Natural killer cell treated with Interleukin-12 subunit alpha and Interleukin-12 subunit beta and Interleukin-15 and Interleukin-18, amount 100 ng/mL, for 72 hours (primary cell): ENCODE results near the gene SPIN1. TPM values are rescaled to one million over a fixed set of nuclear protein-coding genes. Genes with fewer than 3 reads are reported as not detected.
"Not testable (repeated sequence)": the region's sequence is repeated elsewhere in the genome, so short reads cannot be mapped to it uniquely, and the experiment has no call there.

ENCODE experiments used
- ATAC-seq, 2 donors: fragments of 150-1000 bp; cut with Tn5 transposase in 1 of 2; sonication (Bioruptor Pico), chemical (Tn5 transposase) in 1 of 2; 2 replicates each; pipeline ENCODE4 v1.10.0; 2021
- DNase-seq: peaks from one replicate; pipeline ENCODE4 v3.0.0; 2022; ENCODE audit warnings: low spot score
- H3K27ac Mint-ChIP-seq, 2 donors: 1 replicate in 1 of 2; 2 replicates in 1 of 2; pipeline ENCODE4 v1.8.0; 2022; ENCODE audit warnings: mixed read lengths in 2 of 2, mild to moderate bottlenecking in 1 of 2, moderate library complexity in 1 of 2
- H3K27me3 Mint-ChIP-seq, 2 donors: 1 replicate in 1 of 2; 2 replicates in 1 of 2; pipeline ENCODE4 v1.8.0; 2022; ENCODE audit warnings: mixed read lengths in 2 of 2
- H3K36me3 Mint-ChIP-seq: one replicate; pipeline ENCODE4 v1.8.0; 2022; ENCODE audit warnings: mixed read lengths
- H3K4me1 Mint-ChIP-seq, 2 donors: 1 replicate in 1 of 2; 2 replicates in 1 of 2; pipeline ENCODE4 v1.8.0; 2022; ENCODE audit warnings: low read depth in 2 of 2, mixed read lengths in 2 of 2, mild to moderate bottlenecking in 1 of 2
- H3K4me3 Mint-ChIP-seq: one replicate; pipeline ENCODE4 v1.8.0; 2022; ENCODE audit warnings: mixed read lengths
- H3K9me3 Mint-ChIP-seq: 2 replicates; pipeline ENCODE4 v1.8.0; 2022; ENCODE audit warnings: mixed read lengths
- total RNA-seq, 2 donors: library from RNA; stranded (reverse); gene quantifications; one replicate each; pipeline ENCODE4 v1.2.3, GENCODE V29; 2022

Gene SPIN1
- total RNA-seq, 2 donors from 2014 or later: 18.6 to 27.8 TPM

- ATAC-seq (no peak), DNase-seq (no peak)
- peaks cover 2% of the 10 kb centered on the region for H3K9me3 Mint-ChIP-seq
- peaks cover 2 to 5% of the 10 kb centered on the region in 2 donors for H3K4me1 Mint-ChIP-seq
- peaks cover 9% of the 10 kb centered on the region for H3K36me3 Mint-ChIP-seq
- peaks cover 0 to 10% of the 10 kb centered on the region in 2 donors for H3K27me3 Mint-ChIP-seq
- no peak overlapping the region for H3K4me3 Mint-ChIP-seq
- H3K27ac Mint-ChIP-seq: no peak overlapping the region
Observed at GRCh38 chr9:88373045-88373444, 15.2 kb upstream of the SPIN1 start.

- H3K9me3 Mint-ChIP-seq: no peaks in the 10 kb centered on the region
- H3K4me3 Mint-ChIP-seq: no peak overlapping the region
- H3K36me3 Mint-ChIP-seq: peaks cover 5% of the 10 kb centered on the region
- DNase-seq: no peak
- ATAC-seq: no peak
- peaks cover 0 to 12% of the 10 kb centered on the region in 2 donors for H3K27me3 Mint-ChIP-seq
- H3K4me1 Mint-ChIP-seq: no peaks in the 10 kb centered on the region
- H3K27ac Mint-ChIP-seq: no peak overlapping the region
Observed at GRCh38 chr9:88378317-88378716, 9.9 kb upstream of the SPIN1 start.

GRCh38 chr9:88379352-88379751 lies 8.9 kb upstream of the SPIN1 start:
- ATAC-seq: no peak
- Mint-ChIP-seq H3K4me3 (no peak overlapping the region), H3K9me3 (no peaks in the 10 kb centered on the region), H3K36me3 (peaks cover 5% of the 10 kb centered on the region), H3K4me1 (no peaks in the 10 kb centered on the region), H3K27ac (no peak overlapping the region), H3K27me3 (peaks cover 0 to 11% of the 10 kb centered on the region in 2 donors)
- no peak for DNase-seq

GRCh38 chr9:88380118-88380517 lies 8.1 kb upstream of the SPIN1 start:
- DNase-seq (no peak), ATAC-seq (no peak)
- Mint-ChIP-seq H3K27ac (no peak overlapping the region), H3K36me3 (peaks cover 5% of the 10 kb centered on the region), H3K4me3 (no peak overlapping the region), H3K4me1 (no peaks in the 10 kb centered on the region), H3K27me3 (peaks cover 0 to 9% of the 10 kb centered on the region in 2 donors), H3K9me3 (no peaks in the 10 kb centered on the region)

- H3K27ac Mint-ChIP-seq, H3K9me3 Mint-ChIP-seq, ATAC-seq, H3K27me3 Mint-ChIP-seq, H3K4me1 Mint-ChIP-seq, H3K4me3 Mint-ChIP-seq, DNase-seq, H3K36me3 Mint-ChIP-seq: not testable (repeated sequence)
Observed at GRCh38 chr9:88381322-88381721, 6.9 kb upstream of the SPIN1 start.

- Mint-ChIP-seq H3K27me3 (peaks cover 0 to 4% of the 10 kb centered on the region in 2 donors), H3K27ac (no peak overlapping the region), H3K4me1 (peaks cover 8 to 9% of the 10 kb centered on the region in 2 donors), H3K36me3 (no peaks in the 10 kb centered on the region), H3K4me3 (no peak overlapping the region), H3K9me3 (no peaks in the 10 kb centered on the region)
- ATAC-seq (no peak), DNase-seq (no peak)
Observed at GRCh38 chr9:88383176-88383575, 5.1 kb upstream of the SPIN1 start.

GRCh38 chr9:88386137-88386536 lies 2.1 kb upstream of the SPIN1 start:
- H3K4me1 Mint-ChIP-seq: peaks cover 16 to 19% of the 10 kb centered on the region in 2 donors
- H3K36me3 Mint-ChIP-seq, ATAC-seq, H3K9me3 Mint-ChIP-seq, H3K4me3 Mint-ChIP-seq, H3K27me3 Mint-ChIP-seq, DNase-seq: not testable (repeated sequence)
- peak overlapping the region in 1 of 2 donors; percentile 89 for H3K27ac Mint-ChIP-seq

- ATAC-seq (no peak), DNase-seq (no peak)
- no peaks in the 10 kb centered on the region for H3K27me3 Mint-ChIP-seq
- H3K36me3 Mint-ChIP-seq: no peaks in the 10 kb centered on the region
- H3K9me3 Mint-ChIP-seq: no peaks in the 10 kb centered on the region
- H3K4me3 Mint-ChIP-seq: peak overlapping the region; percentile 94
- H3K4me1 Mint-ChIP-seq: peaks cover 16 to 29% of the 10 kb centered on the region in 2 donors
- H3K27ac Mint-ChIP-seq: peak overlapping the region; percentile 89 to 90
Observed at GRCh38 chr9:88387036-88387551, 1.1 kb upstream of the SPIN1 start.

- Mint-ChIP-seq H3K4me3 (peak overlapping the region; percentile 94), H3K27me3 (no peaks in the 10 kb centered on the region), H3K27ac (peak overlapping the region; percentile 89 to 90), H3K36me3 (no peaks in the 10 kb centered on the region), H3K9me3 (no peaks in the 10 kb centered on the region), H3K4me1 (peaks cover 22 to 34% of the 10 kb centered on the region in 2 donors)
- ATAC-seq: peak in 1 of 2 donors; percentile 6
- DNase-seq: no peak
Observed at GRCh38 chr9:88387552-88388202, 567 bp upstream of the SPIN1 start.

GRCh38 chr9:88388886-88389605 lies 802 bp downstream of the SPIN1 start:
- Mint-ChIP-seq H3K4me1 (peaks cover 23 to 36% of the 10 kb centered on the region in 2 donors), H3K27me3 (no peaks in the 10 kb centered on the region), H3K9me3 (no peaks in the 10 kb centered on the region), H3K27ac (peak overlapping the region; percentile 85 to 88), H3K4me3 (peak overlapping the region; percentile 95), H3K36me3 (no peaks in the 10 kb centered on the region)
- ATAC-seq (peak; percentile 58 to 69), DNase-seq (peak; percentile 77)

- peak overlapping the region; percentile 30 for H3K4me3 Mint-ChIP-seq
Observed at GRCh38 chr9:88390371-88390990, 2.2 kb downstream of the SPIN1 start.

GRCh38 chr9:88391236-88391635 lies 3.0 kb downstream of the SPIN1 start:
- ATAC-seq: no peak
- no peaks in the 10 kb centered on the region for H3K9me3 Mint-ChIP-seq
- peak overlapping the region; percentile 21 for H3K4me3 Mint-ChIP-seq
- no peaks in the 10 kb centered on the region for H3K27me3 Mint-ChIP-seq
- H3K36me3 Mint-ChIP-seq: no peaks in the 10 kb centered on the region
- H3K4me1 Mint-ChIP-seq: peaks cover 26 to 36% of the 10 kb centered on the region in 2 donors
- H3K27ac Mint-ChIP-seq: peak overlapping the region in 1 of 2 donors; percentile 34
- DNase-seq: no peak

More at GRCh38 chr9:88390371-88390990, 2.2 kb downstream of the SPIN1 start:
- ATAC-seq (no peak), DNase-seq (no peak)
- Mint-ChIP-seq H3K4me1 (peaks cover 26 to 36% of the 10 kb centered on the region in 2 donors), H3K27ac (peak overlapping the region in 1 of 2 donors; percentile 34), H3K36me3 (no peaks in the 10 kb centered on the region), H3K27me3 (no peaks in the 10 kb centered on the region), H3K9me3 (no peaks in the 10 kb centered on the region)

- Mint-ChIP-seq H3K27ac (no peak overlapping the region), H3K4me3 (no peak overlapping the region)
- ATAC-seq: no peak
Observed at GRCh38 chr9:88391921-88392320, 3.7 kb downstream of the SPIN1 start.

GRCh38 chr9:88392549-88392948 lies 4.3 kb downstream of the SPIN1 start:
- no peak for ATAC-seq

More at GRCh38 chr9:88391921-88392320, 3.7 kb downstream of the SPIN1 start:
- peaks cover 24 to 40% of the 10 kb centered on the region in 2 donors for H3K4me1 Mint-ChIP-seq
- DNase-seq: no peak
- H3K27me3 Mint-ChIP-seq: no peaks in the 10 kb centered on the region
- no peaks in the 10 kb centered on the region for H3K9me3 Mint-ChIP-seq
- H3K36me3 Mint-ChIP-seq: no peaks in the 10 kb centered on the region

More at GRCh38 chr9:88392549-88392948, 4.3 kb downstream of the SPIN1 start:
- no peaks in the 10 kb centered on the region for H3K36me3 Mint-ChIP-seq
- peaks cover 19 to 34% of the 10 kb centered on the region in 2 donors for H3K4me1 Mint-ChIP-seq
- no peak overlapping the region for H3K4me3 Mint-ChIP-seq
- H3K27me3 Mint-ChIP-seq: no peaks in the 10 kb centered on the region
- H3K9me3 Mint-ChIP-seq: no peaks in the 10 kb centered on the region
- DNase-seq: no peak
- H3K27ac Mint-ChIP-seq: no peak overlapping the region
